ENCODE data around the gene PRSS16.

DNA sequence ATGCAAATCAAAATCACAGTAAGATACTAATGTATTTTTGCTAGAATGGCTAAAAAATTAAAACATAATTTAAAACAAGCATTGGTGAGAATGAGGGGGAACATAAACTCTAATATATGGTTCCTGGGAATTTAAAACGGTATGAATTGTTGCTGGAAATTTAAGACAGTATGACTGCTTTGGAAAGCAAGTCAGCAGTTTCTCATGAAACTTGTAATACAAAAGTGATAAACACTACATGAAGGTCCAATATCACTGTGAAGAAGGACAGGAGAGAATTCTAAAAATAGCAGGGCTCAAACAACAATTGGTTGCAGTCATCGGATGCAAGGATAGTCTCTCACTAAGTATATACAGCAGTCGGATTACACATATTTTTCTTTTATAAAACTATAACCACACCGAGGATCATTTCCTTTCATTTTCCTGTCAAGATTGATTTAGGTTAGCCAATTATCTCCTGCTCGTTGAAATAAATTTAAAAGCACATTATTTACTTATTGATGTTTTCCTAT, 18.5 kb upstream of the PRSS16 start:
- TF ChIP-seq, protein P1, sequence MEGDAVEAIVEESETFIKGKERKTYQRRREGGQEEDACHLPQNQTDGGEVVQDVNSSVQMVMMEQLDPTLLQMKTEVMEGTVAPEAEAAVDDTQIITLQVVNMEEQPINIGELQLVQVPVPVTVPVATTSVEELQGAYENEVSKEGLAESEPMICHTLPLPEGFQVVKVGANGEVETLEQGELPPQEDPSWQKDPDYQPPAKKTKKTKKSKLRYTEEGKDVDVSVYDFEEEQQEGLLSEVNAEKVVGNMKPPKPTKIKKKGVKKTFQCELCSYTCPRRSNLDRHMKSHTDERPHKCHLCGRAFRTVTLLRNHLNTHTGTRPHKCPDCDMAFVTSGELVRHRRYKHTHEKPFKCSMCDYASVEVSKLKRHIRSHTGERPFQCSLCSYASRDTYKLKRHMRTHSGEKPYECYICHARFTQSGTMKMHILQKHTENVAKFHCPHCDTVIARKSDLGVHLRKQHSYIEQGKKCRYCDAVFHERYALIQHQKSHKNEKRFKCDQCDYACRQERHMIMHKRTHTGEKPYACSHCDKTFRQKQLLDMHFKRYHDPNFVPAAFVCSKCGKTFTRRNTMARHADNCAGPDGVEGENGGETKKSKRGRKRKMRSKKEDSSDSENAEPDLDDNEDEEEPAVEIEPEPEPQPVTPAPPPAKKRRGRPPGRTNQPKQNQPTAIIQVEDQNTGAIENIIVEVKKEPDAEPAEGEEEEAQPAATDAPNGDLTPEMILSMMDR (IDR thresholded peaks at IDR 0.05), result no peak
- no peak for TF ChIP-seq POLR2A (IDR thresholded peaks at IDR 0.05)

Measured in lower leg skin (tissue), 3 donors.